Left lung (tissue), 10 donors: ENCODE measurements around the gene GPR3. TPM values are rescaled to one million over a fixed set of nuclear protein-coding genes. Genes with fewer than 3 reads are reported as not detected.
A peak's percentile ranks its signal among the peaks of the same experiment; 100 is the strongest.

Experiments used
- ATAC-seq: fragments of 200-7000 bp; cut with Tn5 transposase; one replicate; pipeline ENCODE4 v1.9.1; 2020; ENCODE audit warnings: moderate library complexity
- DNase-seq, 4 donors: peaks; one replicate each; pipeline ENCODE4 v3.0.0-alpha.2; 2013 to 2020
- H3K27ac ChIP-seq, 2 donors: fragments of 200-600 bp; sonication (generic) in 1 of 2; one replicate each; pipeline versions ENCODE4 v1.5.0 to v1.8.0; 2020 to 2021
- H3K27me3 ChIP-seq, 2 donors: fragments of 200-600 bp; sonication (generic) in 1 of 2; one replicate each; pipeline versions ENCODE4 v1.5.0 to v1.8.0; 2020 to 2021
- H3K36me3 ChIP-seq, 2 donors: fragments of 200-600 bp; sonication (generic) in 1 of 2; one replicate each; pipeline versions ENCODE4 v1.5.0 to v1.8.0; 2020 to 2021
- H3K4me1 ChIP-seq, 2 donors: fragments of 200-600 bp; one replicate each; pipeline ENCODE4 v1.8.0; 2021
- H3K4me3 ChIP-seq, 2 donors: fragments of 200-600 bp; sonication (generic) in 1 of 2; one replicate each; pipeline versions ENCODE4 v1.5.0 to v1.8.0; 2020 to 2021; ENCODE audit warnings: mild to moderate bottlenecking in 1 of 2
- H3K9me3 ChIP-seq, 2 donors: fragments of 200-600 bp; sonication (generic) in 1 of 2; one replicate each; pipeline versions ENCODE4 v1.5.0 to v1.8.0; 2020 to 2021
- CTCF ChIP-seq, 2 donors: fragments of 200-600 bp; sonication (generic) in 1 of 2; IDR thresholded peaks; one replicate each; pipeline versions ENCODE4 v1.5.0 to v1.8.0; 2021; ENCODE audit warnings: antibody characterized with exemption in 2 of 2
- intact Hi-C, 2 donors: fragments of 100-400 bp; cut with DNase I; formaldehyde crosslinking; loops; one replicate each; pipeline versions ENCODE4 v1.11.2 to v1.14.2; 2022
- polyA plus RNA-seq, 6 donors: library from polyadenylated mRNA; unstranded; fragments of 120-200 nt; gene quantifications; one replicate each; pipeline ENCODE4 v1.2.1, GENCODE V29; 2013; ENCODE audit not compliant: insufficient read length in 6 of 6
- total RNA-seq, 2 donors: library from RNA; stranded (reverse); fragmentation: NEBNext Ultra II Directional; extraction: Animal tissue kit (Norgen Biotek cat#: 25700); gene quantifications; one replicate each; pipeline ENCODE4 v1.2.1, GENCODE V29; 2021
- donor health status: DM: no; HTN: yes; CAD: no.
- donor health status: DM: no; HTN: no; CAD: no.

GPR3 gene
- total and polyA plus RNA-seq, 8 donors: 0.16 to 1.7 (median 0.97) TPM

GRCh38 chr1:27413004-27413403, 20.6 kb downstream of the GPR3 start:
- no peak for TF ChIP-seq CTCF (IDR thresholded peaks at IDR 0.05)
- ATAC-seq: no peak
- intact Hi-C loops: no loop called here
- Histone ChIP-seq H3K27me3 (no peaks in the 10 kb centered on the region), H3K36me3 (peaks cover 0 to 100% of the 10 kb centered on the region in 2 donors), H3K4me1 (peaks cover under 1 to 22% of the 10 kb centered on the region in 2 donors), H3K9me3 (no peaks in the 10 kb centered on the region), H3K4me3 (no peak overlapping the region), H3K27ac (no peak overlapping the region)
- no peak for DNase-seq

GRCh38 chr1:27414091-27414490, 21.7 kb downstream of the GPR3 start:
- H3K36me3 ChIP-seq: peaks cover 0 to 98% of the 10 kb centered on the region in 2 donors
- H3K27me3 ChIP-seq: no peaks in the 10 kb centered on the region
- no peak for TF ChIP-seq CTCF (IDR thresholded peaks at IDR 0.05)
- no peak overlapping the region for H3K4me3 ChIP-seq
- H3K4me1 ChIP-seq: peaks cover 12 to 33% of the 10 kb centered on the region in 2 donors
- DNase-seq: no peak
- intact Hi-C loops: no loop called here
- ATAC-seq: no peak
- no peak overlapping the region for H3K27ac ChIP-seq
- no peaks in the 10 kb centered on the region for H3K9me3 ChIP-seq

- TF ChIP-seq CTCF (IDR thresholded peaks at IDR 0.05): peak; percentile 31 to 56
- no peak overlapping the region for H3K4me3 ChIP-seq
- H3K27ac ChIP-seq: no peak overlapping the region
- no peaks in the 10 kb centered on the region for H3K27me3 ChIP-seq
- DNase-seq (peak in 1 of 4 donors; percentile 26), ATAC-seq (peak; percentile 46)
- intact Hi-C loops: no loop called here
- peaks cover 17 to 57% of the 10 kb centered on the region in 2 donors for H3K4me1 ChIP-seq
- no peaks in the 10 kb centered on the region for H3K9me3 ChIP-seq
- H3K36me3 ChIP-seq: peaks cover 0 to 73% of the 10 kb centered on the region in 2 donors
Observed at GRCh38 chr1:27416387-27417111, 24.1 kb downstream of the GPR3 start.

GRCh38 chr1:27417713-27418112, 25.3 kb downstream of the GPR3 start:
- intact Hi-C loops: no loop called here
- Histone ChIP-seq H3K27me3 (no peaks in the 10 kb centered on the region), H3K9me3 (no peaks in the 10 kb centered on the region), H3K36me3 (peaks cover 0 to 61% of the 10 kb centered on the region in 2 donors), H3K27ac (peak overlapping the region; percentile 19 to 82), H3K4me3 (no peak overlapping the region), H3K4me1 (peaks cover 17 to 69% of the 10 kb centered on the region in 2 donors)
- no peak for ATAC-seq
- no peak for DNase-seq
- TF ChIP-seq CTCF (IDR thresholded peaks at IDR 0.05): no peak

GRCh38 chr1:27418326-27419185, 26.1 kb downstream of the GPR3 start:
- no peak for TF ChIP-seq CTCF (IDR thresholded peaks at IDR 0.05)
- peaks cover 0 to 53% of the 10 kb centered on the region in 2 donors for H3K36me3 ChIP-seq
- peak overlapping the region; percentile 19 to 82 for H3K27ac ChIP-seq
- DNase-seq: peak in 3 of 4 donors; percentile 51 to 81 (median 73)
- peak; percentile 93 for ATAC-seq
- H3K27me3 ChIP-seq: no peaks in the 10 kb centered on the region
- H3K4me3 ChIP-seq: no peak overlapping the region
- no peaks in the 10 kb centered on the region for H3K9me3 ChIP-seq
- intact Hi-C loops: no loop called here
- H3K4me1 ChIP-seq: peaks cover 17 to 77% of the 10 kb centered on the region in 2 donors
